Right lobe of liver (tissue), 4 donors: ENCODE data around the gene BUD31.

Experiments
- POLR2A ChIP-seq: fragments of 450-650 bp; IDR thresholded peaks from one replicate; pipeline ENCODE4 v1.6.1; 2017; ENCODE audit warnings: antibody characterized with exemption, mild to moderate bottlenecking
- TF ChIP-seq, protein P1 (sequence below), 4 donors: fragments of 200-600 bp in 3 of 4; fragments of 450-650 bp in 1 of 4; IDR thresholded peaks; one replicate each; pipeline versions ENCODE4 v1.5.1 to v1.8.0; 2016 to 2022; ENCODE audit warnings: antibody characterized with exemption in 4 of 4, mild to moderate bottlenecking in 2 of 4
- donor health status: DM: no; HTN: no; CAD: no.
- donor health status: DM: no; HTN: no; CAD: no.
- donor health status: DM: no; HTN: yes; CAD: no.

DNA sequence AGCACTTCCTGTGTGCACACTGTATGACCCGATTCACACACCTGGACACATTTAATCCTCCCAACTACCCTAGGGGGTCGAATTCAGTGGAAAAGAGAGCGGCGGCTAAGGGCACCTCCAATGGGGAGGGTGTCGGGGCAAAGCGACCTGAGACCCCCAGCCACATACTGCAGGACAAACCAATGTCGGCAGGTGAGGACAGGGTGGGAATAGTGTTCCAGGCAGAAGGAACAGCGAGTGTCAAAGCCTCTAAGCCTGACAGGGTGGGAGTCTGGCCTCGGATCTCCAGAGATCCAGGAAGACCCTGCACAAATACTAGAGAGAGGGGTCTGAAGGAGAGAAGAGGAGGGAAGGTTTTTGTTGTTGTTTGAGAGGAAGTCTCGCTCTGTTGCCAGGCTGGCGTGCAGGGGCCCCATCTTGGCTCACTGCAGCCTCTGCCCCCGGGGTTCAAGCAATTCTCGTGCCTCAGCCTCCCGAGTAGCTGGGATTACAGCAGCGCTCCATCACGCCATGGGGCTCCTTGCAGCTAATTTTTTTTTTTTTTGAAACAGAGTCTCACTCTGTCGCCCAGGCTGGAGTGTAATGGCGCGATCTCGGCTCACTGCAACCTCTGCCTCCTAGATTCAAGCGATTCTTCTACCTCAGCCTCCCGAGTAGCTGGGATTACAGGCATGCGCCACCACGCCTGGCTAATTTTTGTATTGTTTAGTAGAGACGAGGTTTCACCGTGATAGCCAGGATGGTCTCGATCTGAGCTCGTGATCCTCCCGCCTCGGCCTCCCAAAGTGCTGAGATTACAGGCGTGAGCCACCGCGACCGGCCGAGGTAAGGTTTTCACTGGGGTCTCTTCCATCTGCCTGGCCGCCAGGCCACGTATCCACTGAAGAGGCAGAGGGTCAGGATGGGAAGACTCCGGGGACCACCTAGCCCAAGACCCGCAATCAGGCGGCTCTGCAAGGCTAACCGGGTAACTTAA, 35.4 kb upstream of the BUD31 start:
- TF ChIP-seq, protein P1, sequence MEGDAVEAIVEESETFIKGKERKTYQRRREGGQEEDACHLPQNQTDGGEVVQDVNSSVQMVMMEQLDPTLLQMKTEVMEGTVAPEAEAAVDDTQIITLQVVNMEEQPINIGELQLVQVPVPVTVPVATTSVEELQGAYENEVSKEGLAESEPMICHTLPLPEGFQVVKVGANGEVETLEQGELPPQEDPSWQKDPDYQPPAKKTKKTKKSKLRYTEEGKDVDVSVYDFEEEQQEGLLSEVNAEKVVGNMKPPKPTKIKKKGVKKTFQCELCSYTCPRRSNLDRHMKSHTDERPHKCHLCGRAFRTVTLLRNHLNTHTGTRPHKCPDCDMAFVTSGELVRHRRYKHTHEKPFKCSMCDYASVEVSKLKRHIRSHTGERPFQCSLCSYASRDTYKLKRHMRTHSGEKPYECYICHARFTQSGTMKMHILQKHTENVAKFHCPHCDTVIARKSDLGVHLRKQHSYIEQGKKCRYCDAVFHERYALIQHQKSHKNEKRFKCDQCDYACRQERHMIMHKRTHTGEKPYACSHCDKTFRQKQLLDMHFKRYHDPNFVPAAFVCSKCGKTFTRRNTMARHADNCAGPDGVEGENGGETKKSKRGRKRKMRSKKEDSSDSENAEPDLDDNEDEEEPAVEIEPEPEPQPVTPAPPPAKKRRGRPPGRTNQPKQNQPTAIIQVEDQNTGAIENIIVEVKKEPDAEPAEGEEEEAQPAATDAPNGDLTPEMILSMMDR (IDR thresholded peaks at IDR 0.05), result no peak
- no peak for TF ChIP-seq POLR2A
